ENCODE measurements around the gene ZNF488. TPM values are rescaled to one million over a fixed set of nuclear protein-coding genes. Genes with fewer than 3 reads are reported as not detected.

ZNF488 gene
- total RNA-seq, 1 donor from 2014 or later = 0.35 TPM

GRCh38 chr10:47371629-47372485 lies 12.2 kb downstream of the ZNF488 start:
- Mint-ChIP-seq H3K4me1 (ENCODE audit: unreplicated experiment) (peaks cover 22% of the 10 kb centered on the region), H3K4me3 (ENCODE audit: unreplicated experiment) (no peak overlapping the region), H3K27me3 (ENCODE audit: unreplicated experiment) (no peaks in the 10 kb centered on the region), H3K9me3 (ENCODE audit: unreplicated experiment) (no peaks in the 10 kb centered on the region), H3K27ac (ENCODE audit: unreplicated experiment) (no peak overlapping the region), H3K36me3 (ENCODE audit: unreplicated experiment) (no peaks in the 10 kb centered on the region)
- TF ChIP-seq CTCF (IDR thresholded peaks at IDR 0.05) = no peak
- peak; percentile 64 for DNase-seq (ENCODE audit: extremely low spot score, unreplicated experiment)

GRCh38 chr10:47370878-47371277 lies 13.2 kb downstream of the ZNF488 start:
- H3K9me3 Mint-ChIP-seq (ENCODE audit: unreplicated experiment) = no peaks in the 10 kb centered on the region
- H3K27me3 Mint-ChIP-seq (ENCODE audit: unreplicated experiment) = no peaks in the 10 kb centered on the region
- TF ChIP-seq CTCF (IDR thresholded peaks at IDR 0.05) = no peak
- H3K27ac Mint-ChIP-seq (ENCODE audit: unreplicated experiment) = no peak overlapping the region
- no peaks in the 10 kb centered on the region for H3K36me3 Mint-ChIP-seq (ENCODE audit: unreplicated experiment)
- DNase-seq (ENCODE audit: extremely low spot score, unreplicated experiment) = peak; percentile 54
- no peak overlapping the region for H3K4me3 Mint-ChIP-seq (ENCODE audit: unreplicated experiment)
- H3K4me1 Mint-ChIP-seq (ENCODE audit: unreplicated experiment) = peaks cover 22% of the 10 kb centered on the region

- Mint-ChIP-seq H3K4me1 (ENCODE audit: unreplicated experiment) (peaks cover 21% of the 10 kb centered on the region), H3K36me3 (ENCODE audit: unreplicated experiment) (no peaks in the 10 kb centered on the region), H3K4me3 (ENCODE audit: unreplicated experiment) (no peak overlapping the region), H3K9me3 (ENCODE audit: unreplicated experiment) (no peaks in the 10 kb centered on the region), H3K27ac (ENCODE audit: unreplicated experiment) (no peak overlapping the region), H3K27me3 (ENCODE audit: unreplicated experiment) (no peaks in the 10 kb centered on the region)
- TF ChIP-seq CTCF (IDR thresholded peaks at IDR 0.05) = no peak
- peak; percentile 60 for DNase-seq (ENCODE audit: extremely low spot score, unreplicated experiment)
Observed at GRCh38 chr10:47370015-47370767, 13.9 kb downstream of the ZNF488 start.

GRCh38 chr10:47369251-47369894 lies 14.7 kb downstream of the ZNF488 start:
- Mint-ChIP-seq H3K4me3 (ENCODE audit: unreplicated experiment) (no peak overlapping the region), H3K4me1 (ENCODE audit: unreplicated experiment) (peaks cover 18% of the 10 kb centered on the region), H3K36me3 (ENCODE audit: unreplicated experiment) (no peaks in the 10 kb centered on the region), H3K27me3 (ENCODE audit: unreplicated experiment) (no peaks in the 10 kb centered on the region), H3K9me3 (ENCODE audit: unreplicated experiment) (no peaks in the 10 kb centered on the region), H3K27ac (ENCODE audit: unreplicated experiment) (no peak overlapping the region)
- peak; percentile 60 for DNase-seq (ENCODE audit: extremely low spot score, unreplicated experiment)
- no peak for TF ChIP-seq CTCF (IDR thresholded peaks at IDR 0.05)
